DND-41 (cell line): Measurements from ENCODE around the gene SLIT1.

ENCODE experiments used
- ATAC-seq: fragments of 200-7000 bp; cut with Tn5 transposase; 3 replicates; pipeline ENCODE4 v1.9.1; 2021; ENCODE audit warnings: low read depth; ENCODE audit not compliant: insufficient read depth
- DNase-seq: peaks from one replicate; pipeline ENCODE4 v3.0.0-alpha.2; 2020
- H2AFZ ChIP-seq: 2 replicates; pipeline ENCODE4 v1.6.0; 2012; ENCODE audit warnings: low read depth, low read length
- H3K27ac ChIP-seq: 2 replicates; pipeline ENCODE4 v1.5.1; 2012; ENCODE audit warnings: low read length, inconsistent platforms
- H3K27me3 ChIP-seq: fragments of 200-600 bp; sonication (generic); 2 replicates; pipeline ENCODE4 v1.6.0; 2012; ENCODE audit warnings: low read length, mild to moderate bottlenecking, inconsistent platforms; ENCODE audit not compliant: insufficient read depth, poor library complexity
- H3K36me3 ChIP-seq: 2 replicates; pipeline ENCODE4 v1.5.1; 2012; ENCODE audit warnings: low read length, inconsistent platforms; ENCODE audit not compliant: insufficient read depth
- H3K4me1 ChIP-seq: 2 replicates; pipeline ENCODE4 v1.5.1; 2012; ENCODE audit warnings: mild to moderate bottlenecking, low read length; ENCODE audit not compliant: insufficient read depth
- H3K4me2 ChIP-seq: 2 replicates; pipeline ENCODE4 v1.6.0; 2012; ENCODE audit warnings: mild to moderate bottlenecking, moderate library complexity, low read length, inconsistent platforms; ENCODE audit not compliant: insufficient read depth
- H3K4me3 ChIP-seq, 2 experiments: fragments of 200-600 bp in 1 of 2; shearing (Covaris generic) in 1 of 2; 2 replicates each; pipeline ENCODE4 v1.5.1; 2012 to 2016; ENCODE audit warnings: inconsistent platforms in 2 of 2, low read length in 2 of 2, mild to moderate bottlenecking in 2 of 2, low read depth in 1 of 2, moderate library complexity in 1 of 2
- H3K79me2 ChIP-seq: 2 replicates; pipeline ENCODE4 v1.6.0; 2012; ENCODE audit warnings: low read length, inconsistent platforms; ENCODE audit not compliant: insufficient read depth
- H3K9ac ChIP-seq: 2 replicates; pipeline ENCODE4 v1.6.0; 2012; ENCODE audit warnings: low read depth, mild to moderate bottlenecking, inconsistent platforms, low read length, moderate library complexity
- H3K9me3 ChIP-seq: 2 replicates; pipeline ENCODE4 v1.5.1; 2012; ENCODE audit warnings: low read length, moderate library complexity, mild to moderate bottlenecking, inconsistent platforms; ENCODE audit not compliant: insufficient read depth, severe bottlenecking
- H4K20me1 ChIP-seq: 2 replicates; pipeline ENCODE4 v1.6.0; 2012; ENCODE audit warnings: low read length; ENCODE audit not compliant: insufficient read depth
- CTCF ChIP-seq: IDR thresholded peaks from 2 replicates; pipeline ENCODE4 v1.5.1; 2012; ENCODE audit warnings: borderline replicate concordance, low read length, moderate library complexity, mild to moderate bottlenecking; ENCODE audit not compliant: poor library complexity, severe bottlenecking; ENCODE audit errors: extremely low read depth
- EZH2 ChIP-seq: IDR thresholded peaks from 3 replicates; pipeline ENCODE4 v1.6.1; 2012; ENCODE audit warnings: borderline replicate concordance, low read depth, mild to moderate bottlenecking, moderate library complexity, low read length, inconsistent platforms; ENCODE audit not compliant: severe bottlenecking

SLIT1 gene

GRCh38 chr10:97151307-97151914 lies 34.3 kb downstream of the SLIT1 start:
- H3K9ac ChIP-seq: no peak overlapping the region
- no peaks in the 10 kb centered on the region for H3K27me3 ChIP-seq
- ATAC-seq: no peak
- no peak for DNase-seq
- no peak overlapping the region for H3K27ac ChIP-seq
- no peak overlapping the region for H3K4me2 ChIP-seq
- no peak for TF ChIP-seq EZH2
- TF ChIP-seq CTCF: no peak
- no peaks in the 10 kb centered on the region for H3K79me2 ChIP-seq
- H3K4me1 ChIP-seq: no peaks in the 10 kb centered on the region
- no peaks in the 10 kb centered on the region for H4K20me1 ChIP-seq
- no peaks in the 10 kb centered on the region for H3K36me3 ChIP-seq
- H3K9me3 ChIP-seq: no peaks in the 10 kb centered on the region
- no peak overlapping the region for H2AFZ ChIP-seq
- H3K4me3 ChIP-seq: no peak overlapping the region

GRCh38 chr10:97150616-97151015 lies 35.1 kb downstream of the SLIT1 start:
- Histone ChIP-seq H3K79me2 (no peaks in the 10 kb centered on the region), H3K27me3 (no peaks in the 10 kb centered on the region), H2AFZ (no peak overlapping the region), H3K9me3 (no peaks in the 10 kb centered on the region), H3K36me3 (no peaks in the 10 kb centered on the region), H3K4me3 (no peak overlapping the region), H4K20me1 (no peaks in the 10 kb centered on the region), H3K4me2 (no peak overlapping the region), H3K27ac (no peak overlapping the region), H3K4me1 (no peaks in the 10 kb centered on the region), H3K9ac (no peak overlapping the region)
- no peak for DNase-seq
- ATAC-seq: no peak
- TF ChIP-seq CTCF: no peak
- no peak for TF ChIP-seq EZH2

GRCh38 chr10:97150013-97150595 lies 35.7 kb downstream of the SLIT1 start:
- no peaks in the 10 kb centered on the region for H4K20me1 ChIP-seq
- no peak overlapping the region for H3K27ac ChIP-seq
- H3K79me2 ChIP-seq: no peaks in the 10 kb centered on the region
- H3K9ac ChIP-seq: no peak overlapping the region
- ATAC-seq: no peak
- H3K9me3 ChIP-seq: no peaks in the 10 kb centered on the region
- H3K36me3 ChIP-seq: no peaks in the 10 kb centered on the region
- no peak overlapping the region for H3K4me3 ChIP-seq
- no peak overlapping the region for H3K4me2 ChIP-seq
- no peak for TF ChIP-seq CTCF
- TF ChIP-seq EZH2: no peak
- no peaks in the 10 kb centered on the region for H3K27me3 ChIP-seq
- no peak for DNase-seq
- no peak overlapping the region for H2AFZ ChIP-seq
- H3K4me1 ChIP-seq: no peaks in the 10 kb centered on the region
